GM18511 (cell line): ENCODE results near the gene RASA1.

Experiments
- ATAC-seq: cut with Tn5 transposase; IDR thresholded peaks from one replicate; pipeline ENCODE4 v1.9.1; 2021; ENCODE audit warnings: mild to moderate bottlenecking, moderate library complexity; ENCODE audit not compliant: unreplicated experiment

The RASA1 gene

DNA sequence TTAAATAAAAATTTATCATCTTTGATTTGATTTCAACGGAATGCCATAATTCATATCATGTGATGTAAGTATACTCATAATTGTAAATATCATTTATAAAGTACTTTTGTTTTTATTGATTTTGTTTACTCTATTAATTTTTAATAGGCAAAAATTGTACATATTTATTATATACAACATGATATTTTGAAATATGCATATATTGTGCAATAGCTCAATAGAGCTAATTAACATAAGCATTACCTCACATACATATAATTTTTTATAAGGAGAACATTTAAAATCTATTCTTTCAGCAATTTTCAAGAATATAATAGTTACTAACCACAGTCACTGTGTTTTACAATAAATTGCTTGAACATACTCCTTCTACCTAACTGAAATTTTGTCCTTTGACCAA lies 170.0 kb downstream of the RASA1 start:
- no peak for ATAC-seq

DNA sequence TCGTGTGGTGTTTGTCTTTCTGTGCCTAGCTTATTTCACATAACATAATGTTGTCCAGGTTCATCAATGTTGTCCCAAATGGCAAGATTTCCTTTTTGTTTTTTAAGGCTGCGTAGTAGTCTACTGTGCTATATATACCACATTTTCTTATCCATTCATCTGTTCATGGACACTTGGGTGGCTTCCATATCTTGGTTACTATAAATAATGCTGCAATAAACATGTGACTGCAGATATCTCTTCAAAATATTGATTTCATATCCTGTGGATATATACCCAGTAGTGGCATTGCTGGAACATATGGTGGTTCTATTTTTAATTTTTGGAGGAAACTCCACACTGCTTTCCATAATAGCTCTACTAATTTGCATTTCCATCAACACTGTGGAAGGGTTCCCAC lies 170.5 kb downstream of the RASA1 start:
- no peak for ATAC-seq
